GM19468 (cell line): ENCODE data around the gene PPP1R10.

Source experiments
- ATAC-seq: cut with Tn5 transposase; IDR thresholded peaks from one replicate; pipeline ENCODE4 v1.9.1; 2021; ENCODE audit warnings: mild to moderate bottlenecking, moderate library complexity, moderate number of reproducible peaks; ENCODE audit not compliant: unreplicated experiment; ENCODE audit errors: extremely low read depth

PPP1R10 gene

DNA sequence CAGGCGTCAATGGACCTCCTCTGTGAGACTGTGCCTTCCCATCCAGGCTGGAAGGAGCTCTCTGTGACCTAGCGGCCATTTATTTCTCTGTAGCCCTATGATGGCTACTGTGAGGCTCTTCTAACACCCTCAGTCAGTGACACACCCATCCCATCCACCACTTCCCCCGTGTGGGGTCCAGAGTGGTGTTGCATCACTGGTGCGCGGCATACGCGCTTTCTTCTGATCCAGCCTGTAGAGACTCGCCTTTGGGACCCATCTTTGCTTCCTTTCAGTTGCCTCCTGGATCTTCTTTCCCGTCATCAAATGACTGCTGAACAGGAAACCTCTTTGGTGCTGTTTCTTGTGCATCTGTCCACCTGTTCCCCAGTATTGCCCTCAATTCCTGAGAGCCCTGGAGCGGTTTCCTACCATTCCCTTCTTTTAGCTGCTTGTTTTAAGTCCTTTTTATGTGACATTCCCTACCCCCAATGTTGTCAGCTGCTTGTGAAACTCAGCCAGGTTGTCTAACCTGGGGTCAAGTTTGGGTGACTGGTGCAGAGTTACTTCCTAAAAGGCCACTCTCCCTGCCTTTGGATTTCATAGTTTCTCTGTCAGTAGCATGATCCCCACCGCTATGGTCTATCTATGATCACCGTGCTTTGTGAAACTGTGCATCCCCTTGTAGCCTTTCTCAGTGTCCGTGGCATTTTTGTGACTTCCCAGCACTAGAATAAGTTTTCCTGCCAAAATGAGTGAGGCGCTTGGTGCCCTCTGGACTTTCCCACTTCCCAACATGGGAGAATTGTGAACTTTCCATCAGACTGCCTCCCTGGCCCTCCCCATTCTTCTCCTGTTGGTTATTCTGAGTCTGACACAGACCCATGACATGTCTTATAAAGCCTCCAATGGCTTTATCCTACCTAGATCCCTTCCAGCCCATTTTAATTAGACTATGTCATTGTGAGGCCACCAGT, 54.3 kb downstream of the PPP1R10 start:
- no peak for ATAC-seq

DNA sequence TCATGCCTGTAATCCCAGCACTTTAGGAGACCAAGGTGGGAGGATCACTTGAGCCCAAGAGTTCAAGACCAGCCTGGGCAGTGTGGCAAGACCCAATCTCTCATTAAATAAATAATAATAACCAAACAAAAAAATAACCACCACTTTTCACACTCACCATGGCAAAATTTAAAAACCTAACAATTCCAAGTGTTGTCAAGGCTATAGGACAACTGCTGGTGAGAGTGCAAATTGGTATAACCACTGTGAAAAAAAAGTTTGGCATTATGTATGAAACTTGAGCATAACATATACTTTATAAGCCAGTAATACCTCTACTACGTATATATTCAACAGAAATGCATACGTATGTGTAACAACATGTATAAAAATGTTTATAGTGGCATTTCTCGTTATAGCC, 56.1 kb downstream of the PPP1R10 start:
- no peak for ATAC-seq

DNA sequence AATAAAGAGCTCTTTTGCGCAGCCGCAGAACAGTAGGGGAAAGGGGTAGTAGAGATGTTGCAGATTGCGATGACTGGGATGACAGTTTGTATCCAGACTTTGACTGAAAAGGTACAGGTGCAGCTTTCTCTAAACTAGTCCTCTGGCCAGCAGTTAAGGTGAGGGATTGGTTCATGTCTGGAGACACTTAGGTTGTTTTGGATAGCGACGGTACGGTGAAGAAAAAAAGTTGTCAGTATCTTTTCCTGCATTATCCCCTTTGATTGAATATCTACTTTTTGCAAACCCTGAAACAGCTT, 59.4 kb downstream of the PPP1R10 start:
- ATAC-seq, result no peak

DNA sequence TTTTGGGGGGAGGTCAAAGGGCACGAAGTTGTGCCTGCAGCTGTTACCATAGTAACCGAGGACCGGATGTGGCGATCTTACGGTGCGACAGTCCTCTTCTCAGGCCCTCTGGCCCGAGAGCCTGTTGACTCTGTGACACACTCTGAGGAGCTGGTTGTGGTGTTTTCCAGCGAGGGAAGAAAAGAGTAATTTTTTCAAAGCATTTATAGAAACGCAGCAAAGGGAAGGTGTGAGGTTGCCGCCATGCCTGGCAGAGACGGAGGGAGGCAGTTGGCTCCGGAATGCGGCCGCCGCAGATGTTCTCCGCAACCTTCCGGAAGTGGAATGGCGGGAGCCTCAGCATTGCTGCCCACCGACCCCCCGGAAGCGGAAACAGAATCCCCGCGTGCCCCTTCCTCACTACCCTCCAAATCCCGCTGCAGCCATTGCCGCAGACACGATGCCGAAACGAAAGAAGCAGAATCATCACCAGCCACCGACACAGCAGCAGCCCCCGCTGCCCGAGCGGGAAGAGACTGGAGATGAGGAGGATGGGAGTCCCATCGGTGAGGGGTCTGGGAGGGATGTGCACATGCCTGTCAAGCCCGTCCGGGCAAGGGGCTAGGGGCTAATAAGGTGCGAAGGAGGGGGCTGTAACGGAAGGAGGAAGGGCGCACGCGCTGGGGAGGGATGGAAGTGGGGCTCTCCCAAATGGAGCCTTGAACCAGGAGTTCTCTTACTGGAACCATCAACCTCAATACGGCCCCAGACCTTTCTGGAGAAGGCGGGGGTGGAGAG, 59.9 kb downstream of the PPP1R10 start, which contains the start of gene PRR3:
Gene PRR3 (plus strand): TSS at position 390 of the 777 bp plus-strand sequence. CDS start 50 bp downstream, at position 440.
- ATAC-seq, result peak; percentile 50

DNA sequence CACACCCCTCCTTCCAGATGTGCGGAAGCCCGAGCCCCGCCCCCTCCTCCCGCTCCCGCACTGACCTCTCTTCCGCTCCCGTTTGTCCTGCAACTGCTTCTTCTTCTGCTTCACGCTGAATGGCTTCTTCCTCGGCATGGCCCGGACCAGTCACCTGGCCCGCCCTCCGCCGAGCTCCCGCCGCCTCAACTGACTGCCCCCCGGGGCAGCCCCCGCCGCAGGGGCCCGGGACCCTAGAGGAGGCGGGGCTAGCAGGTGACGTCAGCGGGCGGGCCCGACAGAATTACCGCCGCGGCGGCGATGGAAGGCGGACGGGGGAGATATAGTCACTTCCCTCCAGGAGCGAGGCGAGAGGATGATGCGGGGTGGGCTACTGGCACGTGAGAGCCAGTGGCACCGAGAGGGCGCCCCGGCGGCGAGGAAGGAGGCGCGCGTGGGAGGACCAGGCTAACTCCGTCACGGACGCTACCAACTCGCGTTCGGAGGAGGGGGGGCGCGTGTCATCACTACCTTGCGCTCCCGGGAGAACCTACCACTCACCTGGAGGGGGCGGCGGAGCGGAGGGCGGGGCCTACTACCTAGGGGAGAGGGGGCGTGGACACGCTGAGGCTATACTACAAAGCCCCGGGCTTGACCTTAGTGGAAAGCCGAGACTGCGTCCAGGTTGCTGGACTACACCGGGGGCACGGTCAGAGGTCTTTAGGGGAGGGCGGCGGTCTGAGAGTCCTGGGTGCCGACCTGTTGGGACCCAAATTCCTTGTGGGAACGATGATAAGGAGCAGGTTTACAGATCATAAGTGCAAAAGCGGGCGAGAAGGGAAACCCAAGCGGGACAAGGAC, 60.8 kb downstream of the PPP1R10 start, which contains the start of gene GNL1:
Gene GNL1 (minus strand): TSS at position 424 of the 840 bp plus-strand sequence. CDS start 286 bp downstream, at position 138.
- peak; percentile 26 for ATAC-seq

DNA sequence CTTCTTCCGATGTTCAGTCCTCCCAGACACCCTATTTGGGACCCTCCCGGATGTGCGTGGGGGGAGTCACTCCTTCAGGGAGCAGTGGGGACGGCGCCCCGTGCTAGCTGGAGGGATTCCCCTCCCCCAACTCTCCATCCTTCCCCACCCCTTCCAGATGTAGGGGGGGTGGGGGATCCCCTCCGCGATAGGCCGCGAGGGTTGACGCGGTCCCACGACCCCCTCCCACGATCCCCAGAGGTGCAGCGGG, 61.3 kb downstream of the PPP1R10 start:
- no peak for ATAC-seq

DNA sequence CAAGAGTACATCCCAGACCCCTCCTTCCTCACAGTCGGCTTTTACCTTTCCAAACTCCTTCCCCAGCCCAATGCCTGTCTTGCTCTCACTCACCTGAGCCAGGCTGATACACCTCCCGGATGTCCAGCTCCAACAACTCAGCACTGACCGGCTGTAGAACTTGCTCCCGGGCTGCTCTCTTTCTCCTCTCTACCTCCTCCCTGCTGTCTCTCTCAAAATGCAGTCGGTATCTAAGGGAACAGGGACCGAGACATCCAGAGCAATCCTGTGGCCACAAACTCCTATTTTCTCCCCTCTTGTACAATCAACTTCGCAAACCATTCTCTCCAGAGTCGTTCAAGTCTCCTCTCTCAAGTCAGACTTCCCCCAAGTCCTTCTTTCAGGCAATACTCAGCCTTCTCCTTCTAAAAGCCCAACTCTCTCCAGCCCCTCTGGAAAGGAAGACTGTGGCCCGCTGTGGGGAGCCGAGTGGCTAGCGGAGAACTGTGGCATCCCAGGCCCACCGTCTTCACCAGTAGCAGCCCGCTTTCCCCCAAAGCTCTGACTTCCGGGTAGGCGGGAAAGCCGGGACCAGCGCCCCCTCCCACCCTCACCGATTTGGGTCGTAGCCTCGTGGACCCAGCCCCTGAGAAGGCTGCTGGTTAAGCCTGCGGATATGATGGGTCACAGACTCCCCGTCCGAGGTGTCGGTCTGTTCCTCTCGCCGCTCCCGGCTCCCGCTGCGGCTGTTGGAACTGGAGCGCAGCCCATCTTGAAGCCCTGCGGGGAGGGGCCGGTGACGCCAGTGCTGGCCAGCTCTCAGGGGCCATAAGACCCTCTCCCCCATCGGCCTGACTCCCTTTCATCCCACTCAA, 61.9 kb downstream of the PPP1R10 start:
- ATAC-seq, result no peak

DNA sequence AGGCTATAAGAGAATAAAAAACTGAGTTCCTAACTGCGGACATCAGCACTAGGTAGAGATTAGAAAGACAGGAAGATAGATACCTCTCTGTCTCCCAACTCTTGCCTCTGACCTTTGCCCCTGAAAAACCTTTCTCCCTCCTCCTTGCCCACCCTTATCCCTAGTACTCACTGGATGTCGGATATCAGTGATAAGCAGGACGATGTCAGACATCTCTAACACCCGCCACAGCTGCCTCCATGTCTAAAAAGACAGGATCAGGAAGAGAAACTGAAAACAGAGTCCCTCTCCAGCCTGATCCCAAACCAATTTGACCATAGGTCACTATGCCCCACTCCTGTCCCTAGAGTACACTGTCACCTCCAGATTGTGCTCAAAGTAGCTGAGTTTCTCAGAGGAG, 62.6 kb downstream of the PPP1R10 start:
- no peak for ATAC-seq
